ENCODE results near the gene AHSG. TPM values are rescaled to one million over a fixed set of nuclear protein-coding genes. Genes with fewer than 3 reads are reported as not detected.

Gene AHSG
- total and polyA plus RNA-seq, 2 donors (not counting 3 experiments of a cell fraction or from before 2014, with no cell fraction given): not detected

DNA sequence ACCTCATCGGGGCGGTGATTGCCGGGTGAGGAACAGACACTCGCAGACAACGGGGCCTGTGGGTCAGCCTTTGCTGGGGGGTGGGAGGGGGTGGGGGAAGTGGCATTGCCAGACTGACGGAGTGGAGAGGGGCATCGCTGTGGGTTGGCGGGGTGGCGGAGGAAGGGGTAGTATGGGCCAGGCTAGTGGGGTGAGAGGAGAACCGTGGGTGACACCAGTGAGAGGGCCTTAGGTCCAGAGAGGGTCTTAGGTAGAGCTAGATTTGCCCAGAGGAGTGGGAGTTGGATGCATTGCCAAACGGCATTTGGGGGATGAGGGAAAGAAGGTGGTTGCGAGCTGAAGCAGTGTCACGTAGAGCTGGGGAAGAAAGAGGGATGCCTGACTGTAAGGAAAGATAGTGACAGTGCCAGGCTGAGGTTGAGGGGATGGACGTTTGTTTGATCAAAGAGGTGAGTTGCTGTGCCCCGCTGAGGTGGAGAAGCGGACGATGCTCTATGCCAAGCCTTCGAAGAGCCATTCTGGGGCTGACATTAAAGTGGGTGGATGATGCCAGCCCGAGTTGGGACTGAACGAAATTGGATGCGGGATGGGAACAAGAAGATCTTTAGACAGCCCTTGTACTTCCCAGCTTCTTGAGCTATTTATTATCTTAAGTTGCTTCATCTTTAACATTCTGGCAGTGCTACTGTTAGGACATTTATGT, 41.8 kb upstream of the AHSG start:
- DNase-seq (ENCODE audit: low read depth, low spot score) (peak; percentile 11), FAIRE-seq (no peak)
- ChIA-PET CTCF (interaction anchor here (1.1 to 1.4 kb wide), 6 partner anchors 30 to 628 kb away, joined by 3 to 12 read pairs (median 8); no protein-coding TSS in a partner anchor), POLR2A (interaction anchor here (0.8 to 1.9 kb wide), 5 partner anchors 8 to 985 kb away, joined by 3 to 27 read pairs (median 4); partner anchors contain the start of genes EIF4A2, ETV5 and SENP2)
- H3K27me3 ChIP-seq (ENCODE audit: control insufficient read depth in 2 of 2, insufficient read depth in 2 of 2, low read length in 2 of 2): no peaks in the 10 kb centered on the region
- no peaks in the 10 kb centered on the region for H4K20me1 ChIP-seq (replicated peaks; ENCODE audit: control insufficient read depth, extremely low read depth, insufficient read depth, low read length)
- H2AFZ ChIP-seq (ENCODE audit: low read depth, low read length): peak overlapping the region; percentile 38
- no TSS peak for BruUV-seq (replicated peaks)
- dilution Hi-C loops (cut with MboI; ENCODE audit: extremely low pct_ligation_motif_present, low sequenced_read_pairs) (no loop called here), intact Hi-C loops (cut with micrococcal nuclease) (loop anchor here (1.0 to 5.0 kb wide), 7 partner anchors 46 to 633 kb away; partner anchors contain the start of genes EIF4A2, ETV5, RFC4 and RPL39L)
- TF ChIP-seq, protein P1, sequence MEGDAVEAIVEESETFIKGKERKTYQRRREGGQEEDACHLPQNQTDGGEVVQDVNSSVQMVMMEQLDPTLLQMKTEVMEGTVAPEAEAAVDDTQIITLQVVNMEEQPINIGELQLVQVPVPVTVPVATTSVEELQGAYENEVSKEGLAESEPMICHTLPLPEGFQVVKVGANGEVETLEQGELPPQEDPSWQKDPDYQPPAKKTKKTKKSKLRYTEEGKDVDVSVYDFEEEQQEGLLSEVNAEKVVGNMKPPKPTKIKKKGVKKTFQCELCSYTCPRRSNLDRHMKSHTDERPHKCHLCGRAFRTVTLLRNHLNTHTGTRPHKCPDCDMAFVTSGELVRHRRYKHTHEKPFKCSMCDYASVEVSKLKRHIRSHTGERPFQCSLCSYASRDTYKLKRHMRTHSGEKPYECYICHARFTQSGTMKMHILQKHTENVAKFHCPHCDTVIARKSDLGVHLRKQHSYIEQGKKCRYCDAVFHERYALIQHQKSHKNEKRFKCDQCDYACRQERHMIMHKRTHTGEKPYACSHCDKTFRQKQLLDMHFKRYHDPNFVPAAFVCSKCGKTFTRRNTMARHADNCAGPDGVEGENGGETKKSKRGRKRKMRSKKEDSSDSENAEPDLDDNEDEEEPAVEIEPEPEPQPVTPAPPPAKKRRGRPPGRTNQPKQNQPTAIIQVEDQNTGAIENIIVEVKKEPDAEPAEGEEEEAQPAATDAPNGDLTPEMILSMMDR (IDR thresholded peaks at IDR 0.05; ENCODE audit: extremely low read depth in 1 of 2, insufficient read depth in 1 of 2, low read depth in 1 of 2, low read length in 2 of 2): no peak
- TF ChIP-seq POLR2AphosphoS5 (IDR thresholded peaks at IDR 0.05; ENCODE audit: insufficient read depth, low read depth, low read length) (no peak), FOS (IDR thresholded peaks at IDR 0.05; ENCODE audit: borderline replicate concordance, insufficient read depth, low read length) (no peak), EZH2 (IDR thresholded peaks at IDR 0.05; ENCODE audit: borderline replicate concordance, low read depth, low read length, severe bottlenecking) (no peak), JUN (IDR thresholded peaks at IDR 0.05; ENCODE audit: borderline replicate concordance, insufficient read depth, insufficient read length, low read depth) (no peak)
- H3K79me2 ChIP-seq (ENCODE audit: control insufficient read depth, insufficient read depth, low read length): peaks cover 21% of the 10 kb centered on the region
- H3K4me2 ChIP-seq (ENCODE audit: insufficient read depth, low read length): peak overlapping the region; percentile 35
- no peaks in the 10 kb centered on the region for H3K9me1 ChIP-seq (replicated peaks; ENCODE audit: control insufficient read depth, extremely low read depth, insufficient read depth, low read length)
- H3K4me3 ChIP-seq (replicated peaks in 1 of 3; ENCODE audit: insufficient read depth in 1 of 3, low read depth in 1 of 3, low read length in 3 of 3): peak overlapping the region; percentile 51 to 90 (median 61)
- peak overlapping the region; percentile 84 for H3K9ac ChIP-seq (replicated peaks; ENCODE audit: extremely low read depth, insufficient read depth, low read length)
- peak overlapping the region; percentile 67 for H3K27ac ChIP-seq (ENCODE audit: insufficient read depth, low read depth, low read length)
- H3K9me3 ChIP-seq (replicated peaks; ENCODE audit: control insufficient read depth, insufficient read depth, low read length): no peaks in the 10 kb centered on the region
- H3K36me3 ChIP-seq (ENCODE audit: control insufficient read depth in 2 of 2, extremely low read depth in 1 of 2, insufficient read depth in 2 of 2, low read length in 2 of 2): peaks cover 4 to 6% of the 10 kb centered on the region in 2 experiments
- peaks cover 18% of the 10 kb centered on the region for H3K4me1 ChIP-seq (ENCODE audit: control insufficient read depth, extremely low read depth, insufficient read depth, low read length)
